ENCODE measurements around the gene SEMA6C.

SEMA6C gene

GRCh38 chr1:151164732-151165280 lies 18.4 kb upstream of the SEMA6C start:
- TF ChIP-seq MYC (IDR thresholded peaks at IDR 0.05; ENCODE audit: low read depth, low read length), result no peak
- no peak for TF ChIP-seq POLR2A (IDR thresholded peaks at IDR 0.05; ENCODE audit: extremely low read depth, insufficient read length)
- TF ChIP-seq CTCF (IDR thresholded peaks at IDR 0.05; ENCODE audit: low read depth, low read length), result no peak
- TF ChIP-seq MAX (IDR thresholded peaks at IDR 0.05; ENCODE audit: low read depth, low read length), result no peak
- H3K4me3 ChIP-seq (ENCODE audit: low read depth, low read length), result peak overlapping the region; percentile 100
- DNase-seq (ENCODE audit: low read depth), result no peak

GRCh38 chr1:151159373-151159772 lies 12.9 kb upstream of the SEMA6C start:
- no peak for TF ChIP-seq MAX (IDR thresholded peaks at IDR 0.05; ENCODE audit: low read depth, low read length)
- no peak for TF ChIP-seq MYC (IDR thresholded peaks at IDR 0.05; ENCODE audit: low read depth, low read length)
- no peak for TF ChIP-seq CTCF (IDR thresholded peaks at IDR 0.05; ENCODE audit: low read depth, low read length)
- no peak for TF ChIP-seq POLR2A (IDR thresholded peaks at IDR 0.05; ENCODE audit: extremely low read depth, insufficient read length)
- H3K4me3 ChIP-seq (ENCODE audit: low read depth, low read length), result peak overlapping the region; percentile 43
- peak; percentile 77 for DNase-seq (ENCODE audit: low read depth)

- peak; percentile 66 for DNase-seq (ENCODE audit: low read depth)
- TF ChIP-seq CTCF (IDR thresholded peaks at IDR 0.05; ENCODE audit: low read depth, low read length) (no peak), MAX (IDR thresholded peaks at IDR 0.05; ENCODE audit: low read depth, low read length) (no peak)
- peak overlapping the region; percentile 43 for H3K4me3 ChIP-seq (ENCODE audit: low read depth, low read length)
Observed at GRCh38 chr1:151158751-151159251, 12.4 kb upstream of the SEMA6C start.

GRCh38 chr1:151158326-151158725 lies 11.9 kb upstream of the SEMA6C start:
- DNase-seq (ENCODE audit: low read depth), result peak; percentile 64
- no peak for TF ChIP-seq POLR2A (IDR thresholded peaks at IDR 0.05; ENCODE audit: extremely low read depth, insufficient read length)
- TF ChIP-seq MYC (IDR thresholded peaks at IDR 0.05; ENCODE audit: low read depth, low read length), result no peak
- TF ChIP-seq MAX (IDR thresholded peaks at IDR 0.05; ENCODE audit: low read depth, low read length), result no peak
- no peak for TF ChIP-seq CTCF (IDR thresholded peaks at IDR 0.05; ENCODE audit: low read depth, low read length)
- H3K4me3 ChIP-seq (ENCODE audit: low read depth, low read length), result peak overlapping the region; percentile 43

- peak; percentile 71 for TF ChIP-seq MAX (IDR thresholded peaks at IDR 0.05; ENCODE audit: low read depth, low read length)
- TF ChIP-seq MYC (IDR thresholded peaks at IDR 0.05; ENCODE audit: low read depth, low read length), result peak; percentile 94
- no peak for TF ChIP-seq CTCF (IDR thresholded peaks at IDR 0.05; ENCODE audit: low read depth, low read length)
- peak; percentile 48 for TF ChIP-seq POLR2A (IDR thresholded peaks at IDR 0.05; ENCODE audit: extremely low read depth, insufficient read length)
- peak; percentile 96 for DNase-seq (ENCODE audit: low read depth)
- H3K4me3 ChIP-seq (ENCODE audit: low read depth, low read length), result peak overlapping the region; percentile 93
Observed at GRCh38 chr1:151157067-151157531, 10.7 kb upstream of the SEMA6C start.
